Tibial nerve (tissue), 4 donors: ENCODE measurements around the gene PPP2R5B. TPM values are rescaled to one million over a fixed set of nuclear protein-coding genes. Genes with fewer than 3 reads are reported as not detected.

Source experiments
- DNase-seq, 2 donors: peaks; one replicate each; pipeline ENCODE4 v3.0.0-alpha.2; 2019; ENCODE audit warnings: low spot score in 2 of 2
- H3K27ac ChIP-seq, 4 donors: fragments of 200-600 bp; sonication (generic) in 3 of 4; one replicate each; pipeline ENCODE4 v1.5.1; 2017 to 2019; ENCODE audit warnings: mild to moderate bottlenecking in 1 of 4
- H3K27me3 ChIP-seq, 2 donors: fragments of 200-600 bp; sonication (generic) in 1 of 2; one replicate each; pipeline versions ENCODE4 v1.5.1 to v1.6.0; 2017 to 2019
- H3K36me3 ChIP-seq, 3 donors: fragments of 200-600 bp; sonication (generic); one replicate each; pipeline ENCODE4 v1.5.1; 2018 to 2019
- H3K4me1 ChIP-seq, 4 donors: fragments of 200-600 bp; sonication (generic) in 3 of 4; one replicate each; pipeline ENCODE4 v1.5.1; 2017 to 2019
- H3K4me3 ChIP-seq, 4 donors: fragments of 200-600 bp; sonication (generic) in 3 of 4; one replicate each; pipeline ENCODE4 v1.5.1; 2017 to 2019; ENCODE audit warnings: mild to moderate bottlenecking in 1 of 4, moderate library complexity in 1 of 4
- H3K9me3 ChIP-seq, 4 donors: fragments of 200-600 bp; sonication (generic) in 3 of 4; one replicate each; pipeline ENCODE4 v1.5.1; 2017 to 2019
- EP300 ChIP-seq, 2 donors: sonication (generic); formaldehyde crosslinking; IDR thresholded peaks; one replicate each; pipeline ENCODE4 v1.6.1; 2017; ENCODE audit warnings: antibody characterized with exemption in 2 of 2, mild to moderate bottlenecking in 1 of 2
- POLR2A ChIP-seq, 2 donors: fragments of 450-650 bp; IDR thresholded peaks; one replicate each; pipeline ENCODE4 v1.6.1; 2017; ENCODE audit warnings: antibody characterized with exemption in 2 of 2, mild to moderate bottlenecking in 2 of 2, moderate library complexity in 2 of 2
- WGBS, 2 donors: methylation state at CpG; one replicate each; pipeline ENCODE4 v1.1.5; 2018; 5-methylcytosine and 5-hydroxymethylcytosine counted together
- total RNA-seq, 4 donors: library from RNA; depleted of rRNA; stranded (reverse); fragments of >200 nt; gene quantifications; one replicate each; pipeline ENCODE4 v1.1.0, GENCODE V29; 2016
- TF ChIP-seq, protein P1 (sequence below), 5 experiments: fragments of 200-600 bp in 3 of 5; fragments of 450-650 bp in 2 of 5; sonication (generic) in 3 of 5; IDR thresholded peaks; one replicate each; pipeline ENCODE4 v1.5.1; 2016 to 2019; ENCODE audit warnings: antibody characterized with exemption in 5 of 5, mild to moderate bottlenecking in 3 of 5, moderate library complexity in 2 of 5

The PPP2R5B gene
- total RNA-seq, 4 donors from 2014 or later: 10.7 to 21.4 (median 20.2) TPM

DNA sequence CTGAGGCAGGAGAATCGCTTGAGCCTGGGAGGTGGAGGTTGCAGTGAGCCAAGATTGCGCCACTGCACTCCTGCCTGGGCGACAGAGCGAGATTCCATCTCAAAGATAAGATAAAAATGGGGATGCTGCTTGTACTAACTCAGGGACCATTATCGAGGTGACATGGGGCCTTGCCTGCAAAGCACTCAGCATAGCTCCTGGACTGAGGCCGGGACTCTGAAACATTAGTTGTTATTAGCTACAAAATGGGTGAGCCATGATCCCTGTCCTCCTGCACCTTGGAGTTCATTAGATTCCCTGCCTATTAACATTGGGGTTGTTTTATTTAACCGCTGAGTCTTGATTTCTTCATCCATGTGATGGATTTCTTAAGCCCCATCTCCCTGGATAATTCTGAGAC, 5.1 kb downstream of the PPP2R5B start:
- H3K4me1 ChIP-seq: peaks cover 0 to 18% (median 11%) of the 10 kb centered on the region in 4 donors
- H3K4me3 ChIP-seq: no peak overlapping the region
- peaks cover 0 to 83% (median 11%) of the 10 kb centered on the region in 3 donors for H3K36me3 ChIP-seq
- 92 to 98% methylated on average over 7 of the region's 7 CpGs for WGBS, 2 donors
- H3K27ac ChIP-seq: no peak overlapping the region
- no peaks in the 10 kb centered on the region for H3K27me3 ChIP-seq
- DNase-seq: no peak
- H3K9me3 ChIP-seq: no peaks in the 10 kb centered on the region
- no peak for TF ChIP-seq POLR2A (IDR thresholded peaks at IDR 0.05)
- TF ChIP-seq, protein P1, sequence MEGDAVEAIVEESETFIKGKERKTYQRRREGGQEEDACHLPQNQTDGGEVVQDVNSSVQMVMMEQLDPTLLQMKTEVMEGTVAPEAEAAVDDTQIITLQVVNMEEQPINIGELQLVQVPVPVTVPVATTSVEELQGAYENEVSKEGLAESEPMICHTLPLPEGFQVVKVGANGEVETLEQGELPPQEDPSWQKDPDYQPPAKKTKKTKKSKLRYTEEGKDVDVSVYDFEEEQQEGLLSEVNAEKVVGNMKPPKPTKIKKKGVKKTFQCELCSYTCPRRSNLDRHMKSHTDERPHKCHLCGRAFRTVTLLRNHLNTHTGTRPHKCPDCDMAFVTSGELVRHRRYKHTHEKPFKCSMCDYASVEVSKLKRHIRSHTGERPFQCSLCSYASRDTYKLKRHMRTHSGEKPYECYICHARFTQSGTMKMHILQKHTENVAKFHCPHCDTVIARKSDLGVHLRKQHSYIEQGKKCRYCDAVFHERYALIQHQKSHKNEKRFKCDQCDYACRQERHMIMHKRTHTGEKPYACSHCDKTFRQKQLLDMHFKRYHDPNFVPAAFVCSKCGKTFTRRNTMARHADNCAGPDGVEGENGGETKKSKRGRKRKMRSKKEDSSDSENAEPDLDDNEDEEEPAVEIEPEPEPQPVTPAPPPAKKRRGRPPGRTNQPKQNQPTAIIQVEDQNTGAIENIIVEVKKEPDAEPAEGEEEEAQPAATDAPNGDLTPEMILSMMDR (IDR thresholded peaks at IDR 0.05): no peak
- TF ChIP-seq EP300 (IDR thresholded peaks at IDR 0.05): no peak

DNA sequence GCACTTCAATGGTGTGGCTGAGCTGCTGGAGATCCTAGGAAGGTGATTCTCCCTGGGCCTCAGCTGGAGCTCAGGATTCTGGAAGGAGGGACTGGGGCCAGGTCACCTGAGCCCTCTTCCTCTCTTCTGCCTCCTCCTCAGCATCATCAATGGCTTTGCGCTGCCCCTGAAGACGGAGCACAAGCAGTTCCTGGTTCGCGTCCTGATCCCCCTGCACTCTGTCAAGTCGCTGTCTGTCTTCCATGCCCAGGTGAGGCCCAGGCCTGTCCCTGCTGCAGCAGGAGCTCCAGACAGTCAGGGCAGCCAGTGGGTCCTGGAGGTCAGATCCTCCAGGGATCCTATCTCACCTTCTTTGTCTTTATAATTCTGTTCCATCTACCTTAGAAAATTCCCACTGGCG, 5.9 kb downstream of the PPP2R5B start:
- DNase-seq: no peak
- no peaks in the 10 kb centered on the region for H3K27me3 ChIP-seq
- H3K9me3 ChIP-seq: no peaks in the 10 kb centered on the region
- H3K4me3 ChIP-seq: no peak overlapping the region
- no peak overlapping the region for H3K27ac ChIP-seq
- H3K4me1 ChIP-seq: peaks cover 0 to 13% (median 6%) of the 10 kb centered on the region in 4 donors
- WGBS, 2 donors: 89 to 95% methylated on average over 6 of the region's 6 CpGs
- H3K36me3 ChIP-seq: peaks cover 0 to 90% (median 11%) of the 10 kb centered on the region in 3 donors
- no peak for TF ChIP-seq EP300 (IDR thresholded peaks at IDR 0.05)
- TF ChIP-seq, protein P1 (IDR thresholded peaks at IDR 0.05): no peak
- TF ChIP-seq POLR2A (IDR thresholded peaks at IDR 0.05): no peak

DNA sequence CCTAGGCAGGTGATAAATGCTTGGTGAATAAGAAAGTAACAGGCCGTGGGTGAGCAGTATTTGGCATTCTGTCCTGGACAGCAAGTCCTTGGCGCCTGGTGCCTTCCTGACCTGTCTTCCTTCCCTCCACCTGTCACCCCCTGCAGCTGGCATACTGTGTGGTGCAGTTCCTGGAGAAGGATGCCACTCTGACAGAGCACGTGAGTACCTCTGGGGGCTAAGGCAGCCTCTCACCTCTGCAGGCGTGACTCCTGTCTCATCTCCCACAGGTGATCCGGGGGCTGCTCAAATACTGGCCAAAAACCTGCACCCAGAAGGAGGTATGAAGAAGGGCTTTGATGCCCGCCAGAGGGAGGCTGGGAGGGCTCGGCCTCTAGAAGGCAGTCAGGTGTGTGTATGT, 6.8 kb downstream of the PPP2R5B start:
- no peak for DNase-seq
- H3K36me3 ChIP-seq: peaks cover 0 to 95% (median 11%) of the 10 kb centered on the region in 3 donors
- WGBS, 2 donors: 91 to 94% methylated on average over 7 of the region's 7 CpGs
- no peak overlapping the region for H3K27ac ChIP-seq
- H3K4me1 ChIP-seq: peaks cover 0 to 12% (median 0%) of the 10 kb centered on the region in 4 donors
- no peak overlapping the region for H3K4me3 ChIP-seq
- H3K9me3 ChIP-seq: no peaks in the 10 kb centered on the region
- TF ChIP-seq EP300 (IDR thresholded peaks at IDR 0.05): no peak
- no peak for TF ChIP-seq POLR2A (IDR thresholded peaks at IDR 0.05)
- TF ChIP-seq, protein P1 (IDR thresholded peaks at IDR 0.05): no peak
- no peaks in the 10 kb centered on the region for H3K27me3 ChIP-seq

DNA sequence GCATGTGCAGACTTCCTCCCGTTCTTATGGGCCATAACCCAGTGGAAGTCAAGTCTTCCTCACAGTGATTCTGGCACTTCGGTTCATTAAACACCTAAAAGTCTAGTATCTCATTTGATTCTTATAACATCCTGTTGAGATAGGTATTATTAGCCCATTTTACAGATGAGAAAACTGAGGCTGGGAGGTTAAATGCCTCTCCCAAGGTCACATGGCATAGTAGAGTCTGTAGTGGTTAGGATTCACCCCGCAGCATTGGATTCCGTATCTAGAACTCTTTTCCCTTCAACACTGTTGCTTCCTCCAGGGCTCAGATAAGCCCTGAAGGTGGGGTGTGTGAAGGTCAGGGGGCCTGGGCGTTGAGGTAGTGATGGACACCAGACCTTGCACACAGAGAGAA, 7.8 kb downstream of the PPP2R5B start:
- peaks cover 0 to 85% (median 11%) of the 10 kb centered on the region in 3 donors for H3K36me3 ChIP-seq

DNA sequence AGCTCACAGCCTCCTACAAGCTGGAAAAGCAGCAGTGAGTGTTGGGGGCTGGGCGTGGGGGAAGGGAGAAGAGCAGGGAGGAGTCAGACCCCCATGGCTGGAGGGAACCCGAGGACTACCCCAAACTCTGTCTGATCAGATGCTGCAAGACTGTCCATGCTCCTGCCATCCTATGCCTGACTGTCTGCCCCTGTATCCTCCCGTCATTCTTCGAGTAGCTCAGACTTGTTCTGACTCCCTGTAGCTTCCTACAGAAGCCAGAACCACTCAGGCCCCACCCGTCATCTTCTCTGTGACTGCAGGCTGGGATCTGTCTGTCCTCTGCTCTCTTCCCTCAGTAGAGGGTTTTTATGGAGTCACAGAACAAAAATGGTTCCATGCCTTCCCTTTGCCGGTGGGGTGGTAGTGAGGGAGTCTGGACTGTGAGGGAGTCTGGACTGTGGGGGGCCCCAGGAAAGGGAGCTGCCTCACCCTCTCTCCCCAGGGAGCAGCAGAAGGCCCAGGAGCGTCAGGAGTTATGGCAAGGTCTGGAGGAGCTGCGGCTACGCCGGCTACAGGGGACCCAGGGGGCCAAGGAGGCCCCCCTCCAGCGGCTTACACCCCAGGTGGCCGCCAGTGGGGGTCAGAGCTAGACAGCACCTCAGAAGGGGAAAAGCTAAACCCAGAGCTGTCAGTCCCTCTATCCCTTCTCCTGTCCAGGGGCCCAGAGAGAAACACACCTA, 8.9 kb downstream of the PPP2R5B start:
- H3K4me1 ChIP-seq: peaks cover 0 to 8% (median 0%) of the 10 kb centered on the region in 4 donors
- no peak overlapping the region for H3K27ac ChIP-seq
- no peak for TF ChIP-seq POLR2A (IDR thresholded peaks at IDR 0.05)
- TF ChIP-seq, protein P1 (IDR thresholded peaks at IDR 0.05): no peak
- no peak for TF ChIP-seq EP300 (IDR thresholded peaks at IDR 0.05)
- WGBS, 2 donors: 74 to 79% methylated on average over 12 of the region's 12 CpGs
- H3K9me3 ChIP-seq: no peaks in the 10 kb centered on the region
- H3K4me3 ChIP-seq: no peak overlapping the region
- peaks cover 0 to 74% (median 11%) of the 10 kb centered on the region in 3 donors for H3K36me3 ChIP-seq
- DNase-seq: no peak
- no peaks in the 10 kb centered on the region for H3K27me3 ChIP-seq

More for the DNA sequence above, 7.8 kb downstream of the PPP2R5B start:
- H3K4me1 ChIP-seq: peaks cover 0 to 8% (median 0%) of the 10 kb centered on the region in 4 donors
- H3K9me3 ChIP-seq: no peaks in the 10 kb centered on the region
- TF ChIP-seq POLR2A (IDR thresholded peaks at IDR 0.05) (no peak), EP300 (IDR thresholded peaks at IDR 0.05) (no peak)
- TF ChIP-seq, protein P1 (IDR thresholded peaks at IDR 0.05): no peak
- no peak for DNase-seq
- WGBS, 2 donors: 88 to 90% methylated on average over 5 of the region's 5 CpGs
- no peak overlapping the region for H3K27ac ChIP-seq
- H3K4me3 ChIP-seq: no peak overlapping the region
- H3K27me3 ChIP-seq: no peaks in the 10 kb centered on the region
